ENCODE data around the gene SLC9A1. TPM values are rescaled to one million over a fixed set of nuclear protein-coding genes. Genes with fewer than 3 reads are reported as not detected.

Gene SLC9A1
- total RNA-seq, 1 donor from 2014 or later: 21.9 TPM

- TF ChIP-seq CTCF (conservative IDR thresholded peaks at IDR 0.05; ENCODE audit: low read depth, low read length): no peak
- no peak for DNase-seq (ENCODE audit: low read depth)
- H3K4me3 ChIP-seq (ENCODE audit: low read depth, low read length): no peak overlapping the region
Measured at GRCh38 chr1:27147842-27148518, 6.9 kb downstream of the SLC9A1 start.

- DNase-seq (ENCODE audit: low read depth): no peak
- no peak for TF ChIP-seq CTCF (conservative IDR thresholded peaks at IDR 0.05; ENCODE audit: low read depth, low read length)
- H3K4me3 ChIP-seq (ENCODE audit: low read depth, low read length): no peak overlapping the region
Measured at GRCh38 chr1:27145934-27146354, 9.0 kb downstream of the SLC9A1 start.

- no peak for DNase-seq (ENCODE audit: low read depth)
- H3K4me3 ChIP-seq (ENCODE audit: low read depth, low read length): no peak overlapping the region
- TF ChIP-seq CTCF (conservative IDR thresholded peaks at IDR 0.05; ENCODE audit: low read depth, low read length): no peak
Measured at GRCh38 chr1:27144920-27145661, 9.8 kb downstream of the SLC9A1 start.

GRCh38 chr1:27144049-27144748, 10.7 kb downstream of the SLC9A1 start:
- H3K4me3 ChIP-seq (ENCODE audit: low read depth, low read length): no peak overlapping the region
- TF ChIP-seq CTCF (conservative IDR thresholded peaks at IDR 0.05; ENCODE audit: low read depth, low read length): no peak
- DNase-seq (ENCODE audit: low read depth): no peak

- DNase-seq (ENCODE audit: low read depth): no peak
- TF ChIP-seq CTCF (conservative IDR thresholded peaks at IDR 0.05; ENCODE audit: low read depth, low read length): no peak
- no peak overlapping the region for H3K4me3 ChIP-seq (ENCODE audit: low read depth, low read length)
Measured at GRCh38 chr1:27143401-27143800, 11.5 kb downstream of the SLC9A1 start.

GRCh38 chr1:27142464-27142863, 12.5 kb downstream of the SLC9A1 start:
- H3K4me3 ChIP-seq (ENCODE audit: low read depth, low read length): no peak overlapping the region
- DNase-seq (ENCODE audit: low read depth): no peak
- no peak for TF ChIP-seq CTCF (conservative IDR thresholded peaks at IDR 0.05; ENCODE audit: low read depth, low read length)
